ENCODE data around the gene PCF11.

PCF11 gene

DNA sequence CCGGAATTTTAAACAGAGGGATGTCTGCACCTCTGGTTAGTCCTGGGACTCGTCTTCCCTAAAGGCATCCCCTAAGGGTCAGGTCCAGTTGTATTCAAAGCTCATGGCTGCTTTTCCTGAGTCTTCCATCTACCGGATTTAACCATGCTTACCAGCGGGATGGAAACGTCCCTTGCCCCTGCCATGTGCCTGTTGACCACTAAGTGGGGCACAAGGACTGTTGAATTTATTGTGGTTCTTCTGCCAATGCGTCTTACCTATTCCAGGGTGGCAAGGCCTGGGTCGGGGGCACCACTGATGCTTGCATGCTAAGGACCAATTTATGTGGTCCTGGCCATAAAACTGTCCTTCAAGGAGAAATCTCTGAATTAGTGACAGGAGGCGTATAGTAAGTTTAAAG is 62.2 kb downstream of the PCF11 start:
- Histone ChIP-seq H3K36me3 (ENCODE audit: insufficient read depth, low read length) (no peaks in the 10 kb centered on the region), H3K79me2 (ENCODE audit: control insufficient read depth, insufficient read depth, low read length, unreplicated experiment) (no peaks in the 10 kb centered on the region), H3K27ac (ENCODE audit: low read depth, low read length) (no peak overlapping the region), H3K27me3 (ENCODE audit: insufficient read depth, low read length) (no peaks in the 10 kb centered on the region), H3K4me3 (ENCODE audit: low read depth, low read length) (no peak overlapping the region), H3K4me1 (ENCODE audit: control insufficient read depth, insufficient read depth, low read length, unreplicated experiment) (no peaks in the 10 kb centered on the region), H2AFZ (ENCODE audit: low read length, unreplicated experiment) (no peak overlapping the region)

GRCh38 chr11:83220260-83220659 is 63.3 kb downstream of the PCF11 start:
- Histone ChIP-seq H3K27ac (ENCODE audit: low read depth, low read length) (no peak overlapping the region), H2AFZ (ENCODE audit: low read length, unreplicated experiment) (no peak overlapping the region), H3K36me3 (ENCODE audit: insufficient read depth, low read length) (no peaks in the 10 kb centered on the region), H3K4me3 (ENCODE audit: low read depth, low read length) (no peak overlapping the region), H3K27me3 (ENCODE audit: insufficient read depth, low read length) (no peaks in the 10 kb centered on the region), H3K4me1 (ENCODE audit: control insufficient read depth, insufficient read depth, low read length, unreplicated experiment) (no peaks in the 10 kb centered on the region), H3K79me2 (ENCODE audit: control insufficient read depth, insufficient read depth, low read length, unreplicated experiment) (no peaks in the 10 kb centered on the region)

- H3K4me3 ChIP-seq (ENCODE audit: low read depth, low read length): no peak overlapping the region
- H3K79me2 ChIP-seq (ENCODE audit: control insufficient read depth, insufficient read depth, low read length, unreplicated experiment): no peaks in the 10 kb centered on the region
- no peak overlapping the region for H2AFZ ChIP-seq (ENCODE audit: low read length, unreplicated experiment)
- H3K36me3 ChIP-seq (ENCODE audit: insufficient read depth, low read length): no peaks in the 10 kb centered on the region
- no peaks in the 10 kb centered on the region for H3K4me1 ChIP-seq (ENCODE audit: control insufficient read depth, insufficient read depth, low read length, unreplicated experiment)
- no peaks in the 10 kb centered on the region for H3K27me3 ChIP-seq (ENCODE audit: insufficient read depth, low read length)
- H3K27ac ChIP-seq (ENCODE audit: low read depth, low read length): no peak overlapping the region
Measured at GRCh38 chr11:83221694-83222093, 64.8 kb downstream of the PCF11 start.

- Histone ChIP-seq H3K27me3 (ENCODE audit: insufficient read depth, low read length) (no peaks in the 10 kb centered on the region), H3K27ac (ENCODE audit: low read depth, low read length) (no peak overlapping the region), H3K36me3 (ENCODE audit: insufficient read depth, low read length) (no peaks in the 10 kb centered on the region), H3K79me2 (ENCODE audit: control insufficient read depth, insufficient read depth, low read length, unreplicated experiment) (no peaks in the 10 kb centered on the region), H3K4me3 (ENCODE audit: low read depth, low read length) (no peak overlapping the region), H3K4me1 (ENCODE audit: control insufficient read depth, insufficient read depth, low read length, unreplicated experiment) (no peaks in the 10 kb centered on the region), H2AFZ (ENCODE audit: low read length, unreplicated experiment) (no peak overlapping the region)
Measured at GRCh38 chr11:83222499-83222898, 65.6 kb downstream of the PCF11 start.

GRCh38 chr11:83223457-83223856 is 66.5 kb downstream of the PCF11 start:
- H2AFZ ChIP-seq (ENCODE audit: low read length, unreplicated experiment): no peak overlapping the region
- H3K4me1 ChIP-seq (ENCODE audit: control insufficient read depth, insufficient read depth, low read length, unreplicated experiment): no peaks in the 10 kb centered on the region
- H3K4me3 ChIP-seq (ENCODE audit: low read depth, low read length): no peak overlapping the region
- H3K27ac ChIP-seq (ENCODE audit: low read depth, low read length): no peak overlapping the region
- no peaks in the 10 kb centered on the region for H3K27me3 ChIP-seq (ENCODE audit: insufficient read depth, low read length)
- H3K36me3 ChIP-seq (ENCODE audit: insufficient read depth, low read length): no peaks in the 10 kb centered on the region
- H3K79me2 ChIP-seq (ENCODE audit: control insufficient read depth, insufficient read depth, low read length, unreplicated experiment): no peaks in the 10 kb centered on the region

DNA sequence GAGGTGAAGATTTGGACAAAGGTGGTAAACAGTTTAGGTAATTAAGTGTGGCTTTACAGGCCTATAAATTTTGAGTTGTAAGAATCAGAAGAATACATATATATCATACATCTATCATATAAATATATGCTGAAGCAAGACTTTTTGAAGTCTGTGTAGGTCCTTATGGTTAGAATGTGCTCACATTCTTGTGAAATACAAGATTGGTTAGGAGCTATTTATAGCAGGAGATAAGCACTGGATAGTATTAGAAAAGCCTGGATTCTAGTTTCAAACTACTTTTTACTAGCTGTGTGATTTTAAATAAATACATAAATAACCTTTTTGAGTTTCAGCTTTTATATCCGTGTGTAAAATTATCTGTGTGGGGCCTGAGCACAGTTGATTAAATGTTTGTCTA is 78.9 kb downstream of the PCF11 start:
- Histone ChIP-seq H2AFZ (ENCODE audit: low read length, unreplicated experiment) (no peak overlapping the region), H3K4me1 (ENCODE audit: control insufficient read depth, insufficient read depth, low read length, unreplicated experiment) (no peaks in the 10 kb centered on the region), H3K79me2 (ENCODE audit: control insufficient read depth, insufficient read depth, low read length, unreplicated experiment) (no peaks in the 10 kb centered on the region), H3K27ac (ENCODE audit: low read depth, low read length) (no peak overlapping the region), H3K27me3 (ENCODE audit: insufficient read depth, low read length) (no peaks in the 10 kb centered on the region), H3K4me3 (ENCODE audit: low read depth, low read length) (no peak overlapping the region), H3K36me3 (ENCODE audit: insufficient read depth, low read length) (no peaks in the 10 kb centered on the region)
